ENCODE results near the gene NDRG2.
"Not testable (repeated sequence)": the region's sequence is repeated elsewhere in the genome, so short reads cannot be mapped to it uniquely, and the experiment has no call there.

NDRG2 gene

DNA sequence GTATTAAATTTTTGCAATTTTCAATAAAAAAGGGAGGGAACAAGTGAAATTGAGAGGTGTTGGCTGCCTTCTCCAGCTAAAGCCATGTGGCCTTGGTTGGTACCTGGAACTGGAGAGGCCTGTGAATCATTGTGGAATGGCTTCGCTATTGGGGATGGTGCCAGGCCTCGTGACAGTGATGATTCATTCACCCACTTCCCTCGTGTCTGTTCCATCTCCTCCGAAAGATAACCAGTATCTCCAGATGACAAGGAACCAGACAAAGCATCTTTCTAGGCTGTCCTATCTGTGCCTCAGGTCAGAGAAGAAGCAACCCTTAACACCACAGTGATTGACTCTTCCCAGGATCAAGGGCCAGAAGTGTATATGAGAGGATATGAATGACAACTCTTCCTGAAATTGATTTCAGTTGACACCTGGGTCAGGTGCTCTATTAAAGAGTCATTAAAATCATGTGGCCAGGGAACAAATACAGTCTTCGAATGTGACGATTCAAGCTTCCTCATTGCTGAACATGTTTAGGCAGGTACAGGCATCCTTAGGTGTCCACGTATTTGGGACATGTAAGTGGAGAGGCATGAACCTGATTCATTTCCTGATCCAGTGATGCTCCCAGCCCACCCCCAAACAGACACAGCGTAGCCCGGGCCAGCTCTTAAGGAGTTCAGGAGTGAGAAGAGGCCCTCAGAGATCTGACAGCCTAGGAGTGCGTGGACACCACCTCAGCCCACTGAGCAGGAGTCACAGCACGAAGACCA is 17.0 kb upstream of the NDRG2 start, which contains the start of gene RNASE7:
RNASE7 (plus strand) TSS at position 687 of the 758 bp plus-strand sequence. CDS start 631 bp downstream, outside the sequence.
- Histone ChIP-seq H3K79me2 (no peaks in the 10 kb centered on the region), H3K9ac (peak within 1 kb of the TSS; percentile 13), H3K9me3 (ENCODE audit: control insufficient read depth, low read length) (no peaks in the 10 kb centered on the region), H3K36me3 (ENCODE audit: control insufficient read depth, insufficient read depth, low read length) (no peaks in the 10 kb centered on the region), H3K27ac (peak within 1 kb of the TSS; percentile 96), H3K4me3 (ENCODE audit: low read depth, low read length) (no peak within 1 kb of the TSS), H2AFZ (peak within 1 kb of the TSS; percentile 69), H3K4me1 (peaks cover 74% of the 10 kb centered on the region), H3K4me2 (ENCODE audit: low read length) (peak within 1 kb of the TSS; percentile 18), H3K27me3 (ENCODE audit: control insufficient read depth, insufficient read depth, low read length) (no peaks in the 10 kb centered on the region)
- TF ChIP-seq, protein P1, sequence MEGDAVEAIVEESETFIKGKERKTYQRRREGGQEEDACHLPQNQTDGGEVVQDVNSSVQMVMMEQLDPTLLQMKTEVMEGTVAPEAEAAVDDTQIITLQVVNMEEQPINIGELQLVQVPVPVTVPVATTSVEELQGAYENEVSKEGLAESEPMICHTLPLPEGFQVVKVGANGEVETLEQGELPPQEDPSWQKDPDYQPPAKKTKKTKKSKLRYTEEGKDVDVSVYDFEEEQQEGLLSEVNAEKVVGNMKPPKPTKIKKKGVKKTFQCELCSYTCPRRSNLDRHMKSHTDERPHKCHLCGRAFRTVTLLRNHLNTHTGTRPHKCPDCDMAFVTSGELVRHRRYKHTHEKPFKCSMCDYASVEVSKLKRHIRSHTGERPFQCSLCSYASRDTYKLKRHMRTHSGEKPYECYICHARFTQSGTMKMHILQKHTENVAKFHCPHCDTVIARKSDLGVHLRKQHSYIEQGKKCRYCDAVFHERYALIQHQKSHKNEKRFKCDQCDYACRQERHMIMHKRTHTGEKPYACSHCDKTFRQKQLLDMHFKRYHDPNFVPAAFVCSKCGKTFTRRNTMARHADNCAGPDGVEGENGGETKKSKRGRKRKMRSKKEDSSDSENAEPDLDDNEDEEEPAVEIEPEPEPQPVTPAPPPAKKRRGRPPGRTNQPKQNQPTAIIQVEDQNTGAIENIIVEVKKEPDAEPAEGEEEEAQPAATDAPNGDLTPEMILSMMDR (IDR thresholded peaks at IDR 0.05) = no peak

DNA sequence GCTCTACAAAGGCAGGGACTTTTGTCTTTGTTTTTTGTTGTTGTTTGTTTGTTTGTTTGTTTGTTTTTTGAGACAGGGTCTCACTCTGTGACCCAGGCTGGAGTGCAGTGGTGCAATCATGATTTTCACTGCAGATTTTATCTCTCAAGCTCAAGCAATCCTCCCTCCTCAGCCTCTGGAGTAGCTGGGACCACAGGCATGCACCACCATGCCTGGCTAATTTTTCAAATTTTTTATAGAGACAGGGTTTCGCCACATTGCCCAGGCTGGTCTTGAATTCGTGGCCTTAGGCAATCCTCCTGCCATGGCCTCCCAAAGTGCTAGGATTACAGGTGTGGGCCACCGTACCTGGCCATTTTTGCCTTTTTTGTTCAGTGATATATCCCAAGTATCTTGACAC is 16.1 kb upstream of the NDRG2 start:
- H3K27ac ChIP-seq; H3K4me3 ChIP-seq (ENCODE audit: low read depth, low read length); H3K79me2 ChIP-seq; H3K9ac ChIP-seq; H3K27me3 ChIP-seq (ENCODE audit: control insufficient read depth, insufficient read depth, low read length); H3K9me3 ChIP-seq (ENCODE audit: control insufficient read depth, low read length); H2AFZ ChIP-seq; H3K36me3 ChIP-seq (ENCODE audit: control insufficient read depth, insufficient read depth, low read length); H3K4me2 ChIP-seq (ENCODE audit: low read length): not testable (repeated sequence)
- H3K4me1 ChIP-seq = peaks cover 68% of the 10 kb centered on the region

DNA sequence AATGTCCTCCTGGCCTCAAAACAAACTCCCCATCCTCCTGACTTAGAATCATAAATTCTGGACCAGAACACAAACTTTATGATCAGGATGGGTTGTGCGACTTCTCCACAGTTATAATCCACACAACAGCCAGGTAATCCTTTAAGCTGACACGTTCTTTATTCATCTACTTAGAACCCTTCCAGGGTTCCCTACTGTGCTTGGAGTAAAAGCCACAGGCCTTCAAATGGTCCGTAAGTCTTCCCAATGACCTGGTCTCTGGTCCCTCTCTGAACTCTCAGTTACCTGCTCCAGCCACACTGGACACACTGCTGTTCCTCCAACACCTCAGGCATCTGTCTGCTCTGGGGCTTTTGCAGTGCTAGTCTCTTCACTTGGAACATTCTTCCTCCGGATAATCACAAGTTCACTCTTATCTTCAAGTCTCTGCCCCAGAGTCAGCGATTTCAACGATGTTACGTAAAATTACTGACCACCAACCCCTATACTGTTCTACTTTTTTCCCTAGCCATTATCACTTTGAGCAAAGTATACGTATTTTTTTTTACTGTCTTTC is 15.6 kb upstream of the NDRG2 start:
- Histone ChIP-seq H3K27me3 (ENCODE audit: control insufficient read depth, insufficient read depth, low read length) (no peaks in the 10 kb centered on the region), H3K4me3 (ENCODE audit: low read depth, low read length) (no peak overlapping the region), H3K36me3 (ENCODE audit: control insufficient read depth, insufficient read depth, low read length) (no peaks in the 10 kb centered on the region), H3K27ac (peak overlapping the region; percentile 87), H3K4me1 (peaks cover 66% of the 10 kb centered on the region), H3K4me2 (ENCODE audit: low read length) (no peak overlapping the region), H2AFZ (peak overlapping the region; percentile 61), H3K79me2 (no peaks in the 10 kb centered on the region), H3K9me3 (ENCODE audit: control insufficient read depth, low read length) (no peaks in the 10 kb centered on the region), H3K9ac (no peak overlapping the region)
- TF ChIP-seq, protein P1 (IDR thresholded peaks at IDR 0.05) = no peak

DNA sequence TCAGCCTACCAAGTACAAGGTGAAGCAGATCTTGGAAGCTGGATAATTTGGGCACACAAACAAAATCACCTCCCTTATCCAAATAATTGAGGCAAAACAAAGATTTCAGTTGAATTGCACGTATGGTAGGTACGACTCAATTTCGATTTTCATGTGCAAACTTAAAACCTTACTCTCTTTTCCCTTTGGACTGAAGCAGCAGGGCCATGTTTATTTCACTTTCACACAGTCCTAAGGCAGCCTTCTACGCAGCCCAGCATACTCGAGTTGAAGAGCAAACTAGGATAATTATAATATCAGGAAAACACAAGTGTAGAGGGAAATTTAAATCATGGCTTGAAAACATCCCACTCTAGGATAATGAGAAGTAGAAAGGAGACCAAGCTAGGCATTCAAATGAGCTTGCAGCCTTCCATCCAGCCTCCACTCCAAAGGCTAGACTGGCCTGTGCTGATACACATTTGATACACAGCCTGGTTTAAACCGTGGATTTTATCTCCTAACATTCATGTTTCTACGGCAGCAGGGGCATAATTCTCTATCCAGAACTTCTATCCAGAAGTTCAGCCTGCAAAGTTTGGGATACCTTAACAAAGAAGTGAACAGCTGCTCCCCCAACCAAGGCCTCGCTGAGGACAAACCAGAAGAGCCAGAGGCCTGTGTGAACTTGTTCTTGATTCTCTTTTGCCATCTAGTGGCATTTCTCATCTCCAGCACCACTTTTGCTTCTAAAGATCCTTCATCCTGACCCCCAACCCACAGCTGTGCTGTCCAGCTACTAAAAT is 14.9 kb upstream of the NDRG2 start:
- no peaks in the 10 kb centered on the region for H3K36me3 ChIP-seq (ENCODE audit: control insufficient read depth, insufficient read depth, low read length)
- no peaks in the 10 kb centered on the region for H3K27me3 ChIP-seq (ENCODE audit: control insufficient read depth, insufficient read depth, low read length)
- peaks cover 66% of the 10 kb centered on the region for H3K4me1 ChIP-seq
- TF ChIP-seq, protein P1 (IDR thresholded peaks at IDR 0.05) = peak; percentile 79
- no peaks in the 10 kb centered on the region for H3K79me2 ChIP-seq
- peak overlapping the region; percentile 87 for H3K27ac ChIP-seq
- peak overlapping the region; percentile 61 for H2AFZ ChIP-seq
- H3K9me3 ChIP-seq (ENCODE audit: control insufficient read depth, low read length) = no peaks in the 10 kb centered on the region
- no peak overlapping the region for H3K4me3 ChIP-seq (ENCODE audit: low read depth, low read length)
- H3K4me2 ChIP-seq (ENCODE audit: low read length) = peak overlapping the region; percentile 32
- H3K9ac ChIP-seq = no peak overlapping the region

Data from parathyroid adenoma (tissue), 2 donors.